HCT116 (cell line): ENCODE data around the gene HERC6. TPM values are rescaled to one million over a fixed set of nuclear protein-coding genes. Genes with fewer than 3 reads are reported as not detected.

Source experiments
- ATAC-seq: fragments of 200-7000 bp; cut with Tn5 transposase; 2 replicates; pipeline ENCODE4 v1.9.1; 2020; ENCODE audit warnings: mild to moderate bottlenecking, moderate library complexity
- BruUV-seq: library from RNA; stranded (reverse); fragments of 400-500 nt; replicated peaks from 2 replicates; lab custom pipeline; 2021; lab: Mats Ljungman, UMichigan
- CTCF ChIA-PET: fragments of 300-600 bp; sonication (Branson Sonifier 250); formaldehyde crosslinking; loops from one replicate; lab custom pipeline; 2021; ENCODE audit warnings: antibody characterized with exemption; lab: Charles Lee
- POLR2A ChIA-PET: fragments of 300-600, 350-600 bp; sonication (Branson Sonifier 250); formaldehyde crosslinking; loops from one replicate; lab custom pipeline; 2021; ENCODE audit warnings: antibody characterized with exemption; lab: Charles Lee
- RAD21 ChIA-PET, 2 experiments: fragments of 300-600 bp; sonication (Branson Sonifier 250); formaldehyde crosslinking; loops; one replicate each; lab custom pipeline; 2023; ENCODE audit warnings: low total read pairs in 2 of 2; ENCODE audit not compliant: uncharacterized antibody in 2 of 2, unreplicated experiment in 2 of 2, low non-redundant PET in 1 of 2; lab: Charles Lee
- DNase-seq: peaks from one replicate; pipeline ENCODE4 v3.0.0-alpha.2; 2010; ENCODE audit warnings: low read depth, low spot score
- H2AFZ ChIP-seq: fragments of 200-600 bp; shearing (Covaris generic), sonication (generic); 2 replicates; pipeline ENCODE4 v1.6.1; 2017; ENCODE audit warnings: low read depth, mixed run types, mixed read lengths, antibody characterized with exemption, low read length; ENCODE audit not compliant: poor library complexity, severe bottlenecking
- H3K27ac ChIP-seq: 2 replicates; pipeline ENCODE4 v1.5.1; 2012; ENCODE audit warnings: low read depth, low read length
- H3K27me3 ChIP-seq: fragments of 200-600 bp; sonication (generic); 2 replicates; pipeline ENCODE4 v1.6.1; 2016; ENCODE audit warnings: mixed run types, low read length, mixed read lengths; ENCODE audit not compliant: insufficient read depth
- H3K36me3 ChIP-seq, 2 experiments: fragments of 200-500 bp in 1 of 2; fragments of 200-600 bp in 1 of 2; sonication (Bioruptor generic) in 1 of 2; sonication (generic) in 1 of 2; 2 replicates each; pipeline versions ENCODE4 v1.5.1 to v1.6.1; 2014 to 2016; ENCODE audit warnings: low read length in 2 of 2, inconsistent platforms in 1 of 2, mixed read lengths in 1 of 2, mixed run types in 1 of 2; ENCODE audit not compliant: insufficient read depth in 2 of 2, control insufficient read depth in 1 of 2
- H3K4me1 ChIP-seq, 2 experiments: fragments of 200-600 bp in 1 of 2; sonication (generic) in 1 of 2; 2 replicates each; pipeline versions ENCODE4 v1.5.1 to v1.6.1; 2012 to 2017; ENCODE audit warnings: low read length in 2 of 2, inconsistent platforms in 1 of 2, mild to moderate bottlenecking in 1 of 2, mixed read lengths in 1 of 2, mixed run types in 1 of 2, moderate library complexity in 1 of 2; ENCODE audit not compliant: insufficient read depth in 2 of 2, control insufficient read depth in 1 of 2
- H3K4me2 ChIP-seq: fragments of 200-600 bp; sonication (generic); 2 replicates; pipeline ENCODE4 v1.6.1; 2017; ENCODE audit warnings: mixed run types, low read length, mixed read lengths
- H3K4me3 ChIP-seq, 2 experiments: fragments of 200-600 bp in 1 of 2; sonication (generic) in 1 of 2; replicated peaks in 1 of 2; 2 replicates each; pipeline ENCODE4 v1.5.1; 2011 to 2016; ENCODE audit warnings: low read length in 2 of 2, control low read depth in 1 of 2, low read depth in 1 of 2, mild to moderate bottlenecking in 1 of 2, mixed read lengths in 1 of 2, mixed run types in 1 of 2
- H3K79me2 ChIP-seq: fragments of 200-600 bp; sonication (generic); 2 replicates; pipeline ENCODE4 v1.6.1; 2017; ENCODE audit warnings: mild to moderate bottlenecking, mixed run types, low read length, moderate library complexity, mixed read lengths; ENCODE audit not compliant: insufficient read depth
- H3K9ac ChIP-seq: fragments of 200-600 bp; sonication (generic); 2 replicates; pipeline ENCODE4 v1.6.1; 2016; ENCODE audit warnings: low read length, mixed read lengths
- H3K9me2 ChIP-seq: fragments of 200-600 bp; sonication (generic), shearing (Covaris generic); 2 replicates; pipeline ENCODE4 v1.6.1; 2017; ENCODE audit warnings: mixed run types, mild to moderate bottlenecking, moderate library complexity; ENCODE audit not compliant: insufficient read depth
- H3K9me3 ChIP-seq, 2 experiments: fragments of 200-500 bp in 1 of 2; fragments of 200-600 bp in 1 of 2; sonication (Bioruptor generic) in 1 of 2; sonication (generic) in 1 of 2; 2 replicates each; pipeline ENCODE4 v1.6.1; 2014 to 2017; ENCODE audit warnings: low read length in 2 of 2, mixed read lengths in 2 of 2, inconsistent platforms in 1 of 2, low read depth in 1 of 2, mild to moderate bottlenecking in 1 of 2, mixed run types in 1 of 2, moderate library complexity in 1 of 2; ENCODE audit not compliant: control insufficient read depth in 1 of 2, insufficient read depth in 1 of 2
- H4K20me1 ChIP-seq: fragments of 200-600 bp; sonication (generic), shearing (Covaris generic); 2 replicates; pipeline ENCODE4 v1.6.1; 2017; ENCODE audit warnings: mixed run types, mild to moderate bottlenecking, moderate library complexity; ENCODE audit not compliant: insufficient read depth
- CBX3 ChIP-seq: IDR thresholded peaks from 2 replicates; pipeline ENCODE4 v1.6.1; 2012; ENCODE audit warnings: low read depth
- FOSL1 ChIP-seq: IDR thresholded peaks from 2 replicates; pipeline ENCODE4 v1.6.1; 2012; ENCODE audit warnings: low read depth
- JUND ChIP-seq: IDR thresholded peaks from 2 replicates; pipeline ENCODE4 v1.6.1; 2012
- POLR2AphosphoS5 ChIP-seq: IDR thresholded peaks from 2 replicates; pipeline ENCODE4 v1.6.1; 2011; ENCODE audit warnings: mild to moderate bottlenecking, low read depth, low read length, moderate library complexity
- RAD21 ChIP-seq: IDR thresholded peaks from 2 replicates; pipeline ENCODE4 v1.6.1; 2012; ENCODE audit warnings: low read depth, mild to moderate bottlenecking
- SP1 ChIP-seq: IDR thresholded peaks from 2 replicates; pipeline ENCODE4 v1.6.1; 2012; ENCODE audit warnings: low read depth
- SRF ChIP-seq: IDR thresholded peaks from 2 replicates; pipeline ENCODE4 v1.6.1; 2012; ENCODE audit warnings: low read depth
- intact Hi-C: fragments of 100-400 bp; cut with micrococcal nuclease; formaldehyde crosslinking; loops from 2 replicates; pipeline ENCODE4 v1.10.0; 2022
- total RNA-seq: library from RNA; stranded (reverse); gene quantifications from one replicate; pipeline ENCODE4 v1.2.1, GENCODE V29; 2021; ENCODE audit not compliant: unreplicated experiment

HERC6 gene
- total RNA-seq, 1 experiment from 2014 or later, result 4.9 TPM

GRCh38 chr4:88489100-88489761 is 110.6 kb downstream of the HERC6 start:
- ATAC-seq (no peak), DNase-seq (no peak)
- intact Hi-C loops, result no loop called here
- H3K9me2 ChIP-seq, result no peaks in the 10 kb centered on the region
- POLR2A ChIA-PET, result no interaction called here
- TF ChIP-seq SRF (no peak), CBX3 (no peak), RAD21 (no peak), POLR2AphosphoS5 (no peak), JUND (no peak), SP1 (no peak), FOSL1 (no peak)
- TF ChIP-seq, all 23 proteins: peak for 0
- H3K36me3 ChIP-seq, result no peaks in the 10 kb centered on the region
- RAD21 ChIA-PET, result no interaction called here
- no TSS peak for BruUV-seq
- no peaks in the 10 kb centered on the region for H3K9me3 ChIP-seq
- no peak overlapping the region for H2AFZ ChIP-seq
- H3K4me1 ChIP-seq, result no peaks in the 10 kb centered on the region
- H3K79me2 ChIP-seq, result no peaks in the 10 kb centered on the region
- no peak overlapping the region for H3K9ac ChIP-seq
- CTCF ChIA-PET, result no interaction called here
- no peak overlapping the region for H3K4me3 ChIP-seq
- no peak overlapping the region for H3K4me2 ChIP-seq
- no peak overlapping the region for H3K27ac ChIP-seq
- no peaks in the 10 kb centered on the region for H4K20me1 ChIP-seq
- no peaks in the 10 kb centered on the region for H3K27me3 ChIP-seq

Other genes with a start within 250 kb of the HERC6 start
- 0.44 TPM for gene ABCG2, start 220.2 kb upstream of the HERC6 start, total RNA-seq
- gene PPM1K, start 94.3 kb upstream of the HERC6 start, total RNA-seq, result 4.2 TPM
- 7.2 TPM for gene HERC5, start 78.3 kb downstream of the HERC6 start, total RNA-seq
- gene PYURF, start 144.9 kb downstream of the HERC6 start, total RNA-seq, result 50.9 TPM
- gene HERC3, start 213.6 kb downstream of the HERC6 start, total RNA-seq, result 10.8 TPM